GM12892 (cell line): ENCODE data around the gene TBC1D5.
A peak's percentile ranks its signal among the peaks of the same experiment; 100 is the strongest.

Experiments used
- DNase-seq: peaks from one replicate; pipeline ENCODE4 v3.0.0; 2011; ENCODE audit not compliant: insufficient read length
- FAIRE-seq: peaks from 2 replicates; lab custom pipeline; 2011; peaks lifted over from hg19 to GRCh38; lab: Jason Lieb, UNC
- POLR2A ChIP-seq: IDR thresholded peaks from 2 replicates; pipeline ENCODE4 v1.6.1; 2011; ENCODE audit warnings: low read depth, low read length, control low read depth
- POLR2AphosphoS5 ChIP-seq: IDR thresholded peaks from 2 replicates; pipeline ENCODE4 v1.6.1; 2011; ENCODE audit warnings: low read depth, low read length, control low read depth
- TAF1 ChIP-seq: IDR thresholded peaks from 2 replicates; pipeline ENCODE4 v1.6.1; 2011; ENCODE audit warnings: low read depth, mild to moderate bottlenecking, control low read depth, low read length, borderline replicate concordance

The TBC1D5 gene

DNA sequence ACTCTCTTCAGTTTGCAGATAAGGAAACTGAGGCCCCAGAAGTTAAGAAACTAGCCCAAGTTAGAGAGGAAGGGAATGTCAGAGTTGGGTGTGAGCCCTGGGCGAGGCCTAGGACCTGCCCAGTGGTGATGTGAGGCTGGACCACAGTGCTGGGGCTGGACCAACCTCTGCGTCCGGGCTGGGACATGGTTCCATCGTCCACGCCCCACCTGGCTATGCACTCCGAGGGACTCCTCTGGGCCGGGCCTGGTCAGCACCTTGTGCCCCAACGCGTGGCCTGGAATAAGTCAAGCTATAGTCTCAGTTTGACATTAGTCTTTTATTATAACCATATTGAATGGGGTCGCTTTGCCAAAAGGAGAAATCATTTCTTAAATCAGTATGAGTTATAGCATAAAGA is 585.6 kb downstream of the TBC1D5 start:
- FAIRE-seq: no peak
- DNase-seq: no peak
- no peak for TF ChIP-seq POLR2AphosphoS5
- no peak for TF ChIP-seq POLR2A
- no peak for TF ChIP-seq TAF1

DNA sequence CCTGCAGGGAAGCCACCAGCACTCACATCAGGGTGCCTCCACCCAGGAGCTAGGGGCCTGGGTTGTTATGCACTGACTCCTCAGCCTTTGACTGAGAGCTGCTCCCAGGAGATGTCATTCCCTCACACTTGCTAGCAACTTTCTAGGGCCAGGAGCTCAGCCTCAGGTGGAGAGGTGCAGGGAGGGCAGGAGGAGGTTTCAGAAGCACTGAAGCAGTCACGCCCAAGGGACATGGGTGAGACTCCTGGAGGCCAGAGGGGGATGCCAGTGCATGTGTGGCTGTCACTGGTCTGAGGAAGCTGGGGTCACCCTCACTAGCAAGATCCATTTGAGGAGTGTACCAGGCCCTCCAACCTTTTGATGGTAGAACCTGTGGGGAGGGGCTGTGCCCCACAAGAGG is 586.5 kb downstream of the TBC1D5 start:
- no peak for FAIRE-seq
- TF ChIP-seq TAF1: no peak
- no peak for TF ChIP-seq POLR2AphosphoS5
- TF ChIP-seq POLR2A: no peak
- no peak for DNase-seq

DNA sequence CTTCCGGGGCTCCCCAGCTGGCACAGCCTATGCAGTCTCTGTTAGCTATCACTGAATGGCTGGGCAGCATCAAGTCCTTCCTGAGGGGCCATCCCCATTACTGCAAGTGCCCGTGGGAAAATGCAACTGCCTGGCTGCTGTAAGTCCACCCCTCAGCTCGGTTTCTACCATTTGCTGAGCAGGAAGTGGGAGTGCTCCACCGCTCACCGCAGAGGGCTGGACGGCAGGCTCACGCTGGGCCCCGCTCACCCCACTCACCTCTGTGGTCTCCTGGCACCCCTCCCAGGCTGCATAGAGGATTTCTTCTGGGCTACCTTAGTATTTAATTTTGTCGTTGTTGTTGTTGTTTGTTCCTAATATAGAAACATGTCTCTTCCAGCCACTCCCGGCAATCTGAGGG is 587.5 kb downstream of the TBC1D5 start:
- no peak for FAIRE-seq
- TF ChIP-seq POLR2A: no peak
- TF ChIP-seq POLR2AphosphoS5: no peak
- TF ChIP-seq TAF1: no peak
- no peak for DNase-seq

DNA sequence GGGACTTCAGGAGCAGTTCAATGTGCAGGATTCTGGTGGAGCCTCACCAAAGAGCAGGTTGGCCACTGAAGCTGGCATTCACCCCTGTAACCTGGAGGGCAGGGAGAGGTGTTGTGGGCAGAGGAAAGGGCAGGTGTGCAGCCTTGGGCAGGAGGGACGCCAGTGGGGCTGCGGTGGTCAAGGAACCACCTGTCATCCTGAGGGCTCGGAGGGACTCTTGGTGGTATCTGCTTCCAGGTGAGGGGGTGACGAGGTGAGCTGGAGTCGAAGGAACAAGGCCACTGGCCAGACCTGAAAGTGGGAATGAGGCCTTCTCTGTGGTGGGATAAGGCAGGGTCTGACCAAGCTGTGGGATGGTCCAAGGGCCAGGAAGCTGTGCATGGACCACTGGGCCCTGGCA is 588.2 kb downstream of the TBC1D5 start:
- FAIRE-seq (no peak), DNase-seq (no peak)
- no peak for TF ChIP-seq POLR2AphosphoS5
- TF ChIP-seq POLR2A: no peak
- TF ChIP-seq TAF1: no peak

DNA sequence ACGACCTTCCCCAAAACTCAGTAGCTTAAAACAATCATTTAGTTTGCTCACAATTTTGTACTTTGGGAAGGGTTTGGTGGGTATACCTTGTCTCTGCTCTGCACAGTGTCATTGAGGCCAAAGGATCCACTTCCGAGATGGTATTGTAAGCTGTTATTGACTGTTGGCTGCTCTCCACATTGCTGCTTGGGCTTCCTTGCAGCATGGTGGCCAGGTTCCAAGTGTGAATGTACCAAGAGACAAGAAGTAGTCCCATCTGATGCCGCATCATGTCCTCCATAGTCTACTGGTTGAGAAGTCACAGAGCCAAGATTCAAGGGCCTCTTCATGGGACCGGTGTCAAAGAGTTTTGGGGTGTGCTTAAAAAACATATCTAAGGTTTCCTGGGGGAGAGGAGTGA is 589.2 kb downstream of the TBC1D5 start:
- DNase-seq: no peak
- no peak for FAIRE-seq

DNA sequence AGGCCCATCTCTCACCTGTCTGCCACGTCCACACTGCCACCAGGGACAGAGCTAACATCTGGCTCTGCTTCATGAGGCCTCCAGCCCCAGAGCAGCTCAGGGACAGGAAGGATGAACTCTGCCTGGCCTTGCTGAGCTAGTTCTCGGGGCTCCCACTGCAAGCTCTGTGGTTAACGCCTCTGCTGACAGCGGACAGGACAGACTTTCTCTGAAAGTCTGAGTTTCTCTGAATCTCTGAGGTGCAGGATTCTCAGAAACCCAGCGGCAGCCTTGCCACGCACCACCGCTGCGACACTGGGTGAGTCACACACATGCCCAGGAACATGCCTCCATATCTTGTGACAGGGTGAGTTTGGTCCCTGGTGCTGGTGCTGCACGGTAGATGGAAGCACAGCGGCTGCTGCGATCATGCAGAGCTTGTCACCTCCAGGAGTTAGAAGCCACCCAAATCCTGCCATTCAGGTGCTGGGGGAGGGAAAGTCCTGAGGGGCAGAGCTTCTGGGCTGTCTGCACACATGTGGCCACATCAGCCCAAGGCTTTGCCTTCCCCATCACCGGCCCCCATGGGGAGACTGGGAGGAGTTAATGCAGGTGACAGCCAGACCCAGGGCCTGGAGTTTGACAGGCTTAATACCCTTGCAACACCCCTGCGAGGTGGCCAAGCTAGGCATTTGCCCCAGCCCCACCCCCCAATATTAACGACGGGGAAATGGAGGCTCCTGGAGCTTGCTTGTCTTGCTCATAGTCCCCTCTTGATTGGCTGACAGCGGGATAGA is 590.6 kb downstream of the TBC1D5 start:
- FAIRE-seq (no peak), DNase-seq (peak; percentile 42)
- TF ChIP-seq TAF1 (no peak), POLR2A (peak; percentile 32; the same call in 1 of the 2 replicates), POLR2AphosphoS5 (peak; percentile 26; the same call in 1 of the 2 replicates)

More for the DNA sequence above, 589.2 kb downstream of the TBC1D5 start:
- TF ChIP-seq POLR2AphosphoS5: no peak
- TF ChIP-seq TAF1: no peak
- no peak for TF ChIP-seq POLR2A

DNA sequence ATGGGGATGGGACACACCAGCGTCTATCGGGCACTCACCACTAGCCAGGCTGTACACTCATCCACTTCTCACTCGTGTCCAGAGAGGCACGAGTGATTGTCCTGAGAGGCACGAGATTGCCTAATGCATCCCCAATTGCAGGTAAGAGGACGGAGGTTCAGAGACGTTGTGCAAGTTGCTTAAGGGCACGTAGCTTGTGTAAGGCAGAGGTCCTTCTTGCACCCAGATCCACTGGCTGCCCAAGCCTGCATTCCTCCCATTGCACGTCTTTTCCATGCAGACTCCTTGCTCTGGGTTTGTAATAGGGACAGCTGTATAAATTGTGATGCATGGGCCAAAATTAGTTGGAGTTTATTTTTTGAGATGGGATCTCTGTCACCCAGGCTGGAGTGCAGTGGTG is 593.4 kb downstream of the TBC1D5 start:
- FAIRE-seq (no peak), DNase-seq (no peak)
- TF ChIP-seq TAF1 (no peak), POLR2A (no peak), POLR2AphosphoS5 (no peak)

DNA sequence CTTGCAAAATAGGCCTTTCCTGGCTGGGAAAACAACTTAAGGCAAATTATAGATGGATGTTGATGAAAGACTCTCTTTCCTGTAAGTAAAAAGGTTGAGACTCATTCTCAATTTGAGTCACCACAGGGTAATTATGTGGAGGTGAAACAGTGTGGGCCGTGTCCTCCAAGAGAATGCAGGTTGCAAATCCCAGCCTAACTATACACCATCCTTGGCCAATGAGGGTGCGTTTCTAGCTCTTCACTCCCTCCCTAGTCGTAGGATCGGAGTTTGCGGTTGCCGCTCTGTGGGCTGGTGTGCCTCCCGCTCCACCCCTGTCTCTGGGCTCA is 597.8 kb downstream of the TBC1D5 start:
- no peak for DNase-seq
- TF ChIP-seq TAF1 (no peak), POLR2AphosphoS5 (no peak), POLR2A (no peak)
- no peak for FAIRE-seq

DNA sequence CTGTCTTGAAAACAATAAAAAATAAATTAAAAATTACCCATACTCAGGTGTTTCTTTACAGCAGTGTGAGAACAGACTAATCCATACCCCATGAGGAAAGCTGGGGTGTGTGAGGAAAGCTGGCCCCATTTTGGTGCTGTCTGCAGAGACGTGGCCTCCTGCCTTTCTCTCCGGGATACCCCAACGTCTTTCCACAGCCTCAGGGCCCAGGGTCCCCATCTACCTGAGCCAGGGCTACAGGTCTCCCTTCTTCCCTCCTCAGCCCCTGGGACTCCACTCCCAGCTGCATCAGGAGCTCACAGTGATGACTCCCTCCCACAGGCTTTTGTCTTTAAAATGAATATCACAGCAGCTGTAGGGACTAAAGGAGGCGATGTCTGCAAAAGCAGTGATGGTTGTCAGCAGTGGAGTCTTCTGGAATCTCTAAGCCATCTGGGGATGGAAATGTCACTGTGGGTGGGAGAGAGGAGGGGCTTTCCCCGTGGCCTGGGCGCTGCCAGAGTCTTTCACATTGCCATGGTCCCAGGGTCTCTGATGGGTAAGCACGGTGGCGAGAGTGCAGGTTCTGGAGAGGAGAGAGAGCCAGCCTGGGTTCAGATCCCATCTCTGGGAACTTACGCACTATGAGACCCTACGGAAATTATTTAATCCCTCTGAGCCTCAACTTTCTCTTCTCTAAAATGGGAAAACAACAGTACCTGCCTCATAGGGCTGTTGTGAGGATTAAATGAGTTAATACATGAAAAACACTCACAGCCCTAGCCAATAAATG is 598.4 kb downstream of the TBC1D5 start:
- FAIRE-seq (no peak), DNase-seq (no peak)
- TF ChIP-seq TAF1 (no peak), POLR2AphosphoS5 (no peak)

DNA sequence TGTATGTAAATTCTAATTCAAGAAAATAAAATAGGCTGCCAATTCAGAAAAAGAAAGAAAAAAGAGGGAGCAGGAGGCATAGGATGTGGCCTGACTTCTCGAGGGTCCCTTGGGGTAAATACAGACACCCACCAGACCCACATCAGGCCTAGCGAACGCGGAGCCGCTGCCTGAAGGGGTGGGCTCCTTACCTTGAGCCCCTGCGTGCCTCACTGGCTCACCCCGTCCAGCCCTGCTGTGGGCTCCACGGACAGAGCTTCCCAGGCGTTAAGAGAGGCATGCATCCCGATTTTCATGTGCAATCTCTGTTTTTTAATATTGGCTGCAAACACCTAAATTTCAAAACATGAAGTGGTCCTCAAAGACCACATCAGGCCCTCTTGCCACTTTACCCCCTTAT is 599.9 kb downstream of the TBC1D5 start:
- no peak for DNase-seq
- no peak for FAIRE-seq
- no peak for TF ChIP-seq POLR2A
- no peak for TF ChIP-seq TAF1
- no peak for TF ChIP-seq POLR2AphosphoS5

DNA sequence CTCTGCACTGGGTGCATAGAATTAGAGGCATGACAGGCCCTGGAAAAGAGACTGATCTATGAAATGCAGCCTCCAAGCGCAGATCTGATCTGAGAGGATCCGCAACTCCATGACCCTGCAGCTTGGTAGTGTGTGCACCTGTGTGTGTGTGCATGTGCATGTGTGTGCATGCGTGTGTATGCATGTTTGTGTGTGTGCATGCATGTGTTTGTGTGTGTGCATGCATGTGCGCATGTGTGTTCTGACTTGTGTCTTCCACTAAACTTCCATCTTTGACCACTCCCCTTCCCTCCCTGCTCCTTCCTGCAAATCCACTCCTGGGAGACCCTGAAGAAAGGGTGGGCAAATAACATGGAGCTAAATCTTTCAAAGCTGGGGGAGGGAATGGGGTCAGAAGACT is 600.7 kb downstream of the TBC1D5 start:
- no peak for FAIRE-seq
- TF ChIP-seq POLR2AphosphoS5 (no peak), TAF1 (no peak), POLR2A (no peak)
- DNase-seq: no peak
